ENCODE data around the gene FARS2.

The FARS2 gene

DNA sequence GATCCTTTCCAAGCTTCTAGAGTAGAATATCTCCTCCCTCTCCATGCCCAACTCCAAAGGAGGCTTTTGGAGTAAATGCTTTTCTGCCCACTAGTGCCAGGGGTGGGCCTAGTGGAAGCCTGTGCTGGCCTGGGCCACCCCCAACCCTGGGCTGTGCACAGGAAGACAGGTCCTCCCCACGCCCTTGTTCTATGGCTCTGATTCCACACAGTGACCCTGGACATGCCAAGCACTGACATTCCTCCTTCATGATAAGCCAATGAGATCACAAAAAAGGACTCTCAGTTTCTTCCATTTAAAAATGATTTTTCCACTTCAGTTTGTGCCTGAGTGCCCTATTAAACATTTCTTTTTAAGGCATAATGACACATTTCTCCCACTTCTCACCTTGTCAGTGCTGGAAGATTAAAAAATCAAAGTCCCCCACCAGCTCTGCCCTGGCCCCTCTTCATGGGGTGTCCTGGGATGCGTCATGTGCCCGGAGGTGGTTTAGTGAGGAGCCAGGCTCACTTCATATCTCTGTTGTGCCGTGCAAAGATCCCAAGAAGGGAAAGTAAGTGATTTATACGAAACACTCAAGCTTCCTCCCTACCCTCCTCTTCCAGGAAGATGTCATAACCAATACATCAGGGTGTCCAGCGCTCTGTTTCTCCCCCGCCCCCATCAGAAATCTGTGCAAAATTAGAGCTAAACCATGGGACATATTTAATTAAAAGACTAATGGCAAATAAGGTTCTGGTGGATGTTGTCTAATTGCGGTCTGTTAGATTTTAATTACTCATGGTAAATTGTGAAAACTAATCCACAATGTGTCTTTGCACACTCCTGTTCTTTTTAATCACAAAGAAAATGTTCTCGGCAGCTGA lies 490.4 kb downstream of the FARS2 start:
- no peak for DNase-seq (ENCODE audit: extremely low spot score, insufficient read length, low read depth)

GRCh38 chr6:5752391-5752680 lies 491.0 kb downstream of the FARS2 start:
- FAIRE-seq: no peak
- no peak for DNase-seq (ENCODE audit: extremely low spot score, insufficient read length, low read depth)

More for the DNA sequence above, 490.4 kb downstream of the FARS2 start:
- FAIRE-seq: no peak

- FAIRE-seq: no peak
- no peak for DNase-seq (ENCODE audit: extremely low spot score, insufficient read length, low read depth)
Observed at GRCh38 chr6:5753209-5753608, 491.9 kb downstream of the FARS2 start.

DNA sequence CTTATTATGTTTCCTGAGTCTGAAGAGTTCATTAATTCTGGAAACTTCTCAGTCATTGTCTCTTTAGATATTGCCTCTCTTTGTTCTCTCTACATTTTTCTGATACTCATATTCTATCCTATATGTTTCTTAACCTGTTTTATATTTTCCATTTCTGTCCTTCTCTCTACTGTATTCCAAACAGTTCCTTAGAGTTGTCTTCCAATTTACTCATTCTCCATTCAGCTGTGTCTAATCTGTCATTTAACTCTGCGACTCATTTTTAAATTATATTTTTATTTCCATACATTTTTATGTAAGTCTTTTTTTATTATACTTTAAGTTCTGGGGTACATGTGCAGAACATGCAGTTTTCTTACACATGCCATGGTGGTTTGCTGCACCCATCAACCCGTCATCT lies 493.6 kb downstream of the FARS2 start:
- DNase-seq (ENCODE audit: extremely low spot score, insufficient read length, low read depth) (no peak), FAIRE-seq (no peak)

GRCh38 chr6:5759571-5759970 lies 498.3 kb downstream of the FARS2 start:
- DNase-seq (ENCODE audit: extremely low spot score, insufficient read length, low read depth) (no peak), FAIRE-seq (no peak)

GRCh38 chr6:5761370-5761769 lies 500.1 kb downstream of the FARS2 start:
- no peak for FAIRE-seq

DNA sequence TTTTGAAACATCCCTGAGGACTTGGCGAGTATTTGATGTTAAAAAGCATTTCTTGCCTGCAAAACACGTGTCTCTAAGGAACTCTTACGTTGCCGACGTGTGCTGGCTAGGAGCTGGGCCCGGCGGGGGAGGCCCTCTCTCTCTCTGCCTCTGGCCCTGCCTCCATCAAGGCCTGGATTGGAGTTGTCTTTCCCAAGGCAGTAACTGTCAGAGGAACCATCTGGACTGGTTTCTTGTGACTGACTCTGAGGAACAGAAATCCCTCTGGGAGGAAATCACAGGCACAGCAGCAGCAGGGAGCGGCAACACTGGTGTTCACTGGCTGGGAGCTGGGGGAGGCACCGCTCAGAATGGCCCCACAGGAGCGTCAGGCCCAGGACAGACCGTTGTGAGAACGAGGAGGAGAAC lies 501.3 kb downstream of the FARS2 start:
- FAIRE-seq (no peak), DNase-seq (ENCODE audit: extremely low spot score, insufficient read length, low read depth) (no peak)

More at GRCh38 chr6:5761370-5761769, 500.1 kb downstream of the FARS2 start:
- DNase-seq (ENCODE audit: extremely low spot score, insufficient read length, low read depth): no peak

- no peak for FAIRE-seq
- no peak for DNase-seq (ENCODE audit: extremely low spot score, insufficient read length, low read depth)
Observed at GRCh38 chr6:5763407-5763806, 502.1 kb downstream of the FARS2 start.

DNA sequence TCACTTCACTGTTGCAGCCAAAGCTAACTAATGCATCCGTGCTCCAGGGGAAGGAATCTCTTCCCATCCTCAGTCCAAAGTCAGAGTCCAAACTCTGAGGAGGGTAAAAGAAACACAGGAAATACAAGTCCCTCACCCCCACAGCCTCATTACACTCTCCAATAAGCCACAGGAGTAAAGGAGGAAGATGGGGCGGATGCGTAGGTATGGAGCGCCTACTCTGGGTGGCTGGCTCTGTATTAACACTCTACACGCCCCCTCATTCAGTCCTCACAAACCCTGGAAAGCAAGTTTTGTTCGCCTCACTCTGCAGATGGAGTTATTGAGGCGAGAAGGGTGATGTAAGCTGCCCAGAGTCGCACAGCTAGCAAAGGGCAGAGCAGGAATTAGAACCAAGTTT lies 502.6 kb downstream of the FARS2 start:
- peak; percentile 53 for FAIRE-seq

GRCh38 chr6:5764401-5764955 lies 503.2 kb downstream of the FARS2 start:
- DNase-seq (ENCODE audit: extremely low spot score, insufficient read length, low read depth): no peak
- FAIRE-seq: peak; percentile 67

More for the DNA sequence above, 502.6 kb downstream of the FARS2 start:
- no peak for DNase-seq (ENCODE audit: extremely low spot score, insufficient read length, low read depth)

GRCh38 chr6:5765141-5765760 lies 503.9 kb downstream of the FARS2 start:
- DNase-seq (ENCODE audit: extremely low spot score, insufficient read length, low read depth): no peak
- no peak for FAIRE-seq

GRCh38 chr6:5766260-5766659 lies 504.9 kb downstream of the FARS2 start:
- DNase-seq (ENCODE audit: extremely low spot score, insufficient read length, low read depth): no peak
- FAIRE-seq: no peak

DNA sequence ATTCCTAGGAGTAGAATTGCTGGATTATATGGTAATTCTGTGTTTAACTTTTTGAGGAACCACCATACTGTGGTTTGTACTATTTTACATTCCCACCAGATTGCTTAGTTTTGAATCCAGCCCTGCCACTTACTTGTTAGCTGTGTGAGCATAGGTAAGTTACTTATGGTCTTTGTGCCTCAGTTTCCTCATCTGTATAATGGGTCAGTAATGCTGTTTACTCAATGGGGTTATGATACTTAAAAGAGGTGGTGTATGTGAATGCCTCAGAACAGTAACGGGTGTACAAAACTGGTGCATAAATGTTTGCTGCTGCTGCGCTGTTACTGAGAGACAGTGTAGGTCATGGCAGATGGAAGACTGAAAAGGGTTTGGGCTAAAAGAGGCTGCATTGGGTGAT lies 506.2 kb downstream of the FARS2 start:
- no peak for FAIRE-seq

DNA sequence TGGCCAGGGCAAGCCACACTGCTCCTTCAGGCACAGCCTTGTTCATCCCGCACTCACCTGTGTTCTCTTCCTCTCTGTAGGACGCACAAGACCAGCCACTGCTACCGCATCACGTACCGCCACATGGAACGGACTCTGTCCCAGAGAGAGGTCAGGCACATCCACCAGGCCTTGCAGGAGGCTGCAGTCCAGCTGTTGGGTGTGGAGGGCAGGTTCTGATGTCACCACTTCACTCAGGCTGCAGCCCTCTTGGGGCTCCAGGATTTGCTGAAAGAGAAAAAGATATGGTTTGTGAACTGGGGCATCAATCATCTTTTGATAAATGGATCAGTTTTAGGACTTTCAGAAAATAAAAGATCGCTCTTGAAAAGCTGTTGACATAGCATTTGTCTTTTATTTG lies 509.9 kb downstream of the FARS2 start:
- FAIRE-seq (no peak), DNase-seq (ENCODE audit: extremely low spot score, insufficient read length, low read depth) (no peak)

More for the DNA sequence above, 506.2 kb downstream of the FARS2 start:
- DNase-seq (ENCODE audit: extremely low spot score, insufficient read length, low read depth): no peak

DNA sequence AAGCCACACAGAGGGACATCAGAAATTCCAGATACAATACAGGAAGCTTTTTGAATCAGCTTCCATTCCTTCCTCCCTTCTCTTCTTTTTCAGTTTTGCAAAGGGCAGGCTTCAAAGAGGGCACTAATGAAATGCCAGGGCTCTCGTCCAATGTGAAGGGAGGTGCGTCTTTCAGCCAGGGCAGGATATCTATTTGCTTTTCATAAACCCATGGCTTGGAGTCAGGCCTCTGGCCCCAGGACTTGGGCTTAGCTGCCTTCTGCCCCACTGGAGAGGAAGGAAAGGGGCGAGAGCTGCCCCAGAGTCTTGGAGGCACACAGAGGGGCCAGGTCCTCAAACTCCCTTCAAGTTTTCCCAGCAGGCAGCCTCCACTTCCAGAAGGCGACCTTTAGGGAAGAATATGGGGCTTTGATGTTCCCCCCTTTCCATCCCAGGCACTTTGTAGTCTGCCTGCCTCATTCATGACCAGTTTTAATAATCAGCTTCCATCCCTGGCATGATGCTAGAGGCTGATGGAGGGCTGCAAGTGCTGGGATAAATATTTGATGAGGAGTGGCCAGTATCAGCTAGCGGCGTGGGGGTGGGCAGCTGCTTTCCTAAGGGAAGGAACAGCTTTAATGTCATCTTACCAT lies 510.6 kb downstream of the FARS2 start:
- DNase-seq (ENCODE audit: extremely low spot score, insufficient read length, low read depth) (no peak), FAIRE-seq (no peak)

- FAIRE-seq: no peak
- DNase-seq (ENCODE audit: extremely low spot score, insufficient read length, low read depth): no peak
Observed at GRCh38 chr6:5772408-5773120, 511.3 kb downstream of the FARS2 start.

- no peak for FAIRE-seq
- DNase-seq (ENCODE audit: extremely low spot score, insufficient read length, low read depth): no peak
Observed at GRCh38 chr6:5776104-5776503, 514.8 kb downstream of the FARS2 start.

DNA sequence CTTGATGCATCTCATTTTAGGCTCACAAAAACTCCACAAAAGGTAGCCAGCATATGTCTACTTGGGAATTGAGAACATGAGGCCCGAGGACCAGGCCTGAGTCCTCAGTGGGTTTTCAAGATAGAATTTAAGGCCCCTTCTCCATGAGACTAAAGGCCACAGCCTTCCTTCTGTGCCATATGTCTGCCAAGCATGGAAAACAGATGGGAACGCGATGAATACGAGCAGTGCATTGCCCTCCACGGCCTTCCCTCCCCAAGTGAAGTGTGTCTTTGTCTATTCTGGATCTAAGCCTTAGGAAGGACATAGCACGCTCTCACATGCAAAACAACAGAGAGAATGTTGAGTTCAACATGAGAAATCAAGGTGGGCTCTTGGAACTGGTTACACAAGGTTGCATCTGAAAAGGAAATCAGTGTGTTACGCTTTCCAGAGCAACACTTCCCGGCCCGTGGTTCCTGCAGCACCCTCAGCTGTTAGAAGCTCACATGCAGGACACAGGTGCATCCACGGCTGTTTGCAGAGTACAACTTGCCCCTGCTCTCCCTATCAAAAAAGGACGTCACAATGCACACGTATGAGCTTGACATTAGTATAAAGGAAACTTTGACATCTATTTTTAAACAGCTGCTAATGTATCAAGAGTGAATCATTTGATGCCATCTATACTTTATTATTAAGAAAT lies 515.5 kb downstream of the FARS2 start:
- FAIRE-seq: no peak
- DNase-seq (ENCODE audit: extremely low spot score, insufficient read length, low read depth): no peak

- DNase-seq (ENCODE audit: extremely low spot score, insufficient read length, low read depth) (no peak), FAIRE-seq (no peak)
Observed at GRCh38 chr6:5778317-5778857, 517.1 kb downstream of the FARS2 start.
